Kidney epithelial cell (primary cell): ENCODE measurements around the gene ABCC1. TPM values are rescaled to one million over a fixed set of nuclear protein-coding genes. Genes with fewer than 3 reads are reported as not detected.

Experiments
- DNase-seq: peaks from one replicate; pipeline ENCODE4 v3.0.0-alpha.2; 2010; ENCODE audit warnings: low read depth
- H3K27me3 ChIP-seq: 2 replicates; pipeline ENCODE4 v1.6.0; 2011; ENCODE audit warnings: low read length; ENCODE audit not compliant: control insufficient read depth, insufficient read depth
- H3K36me3 ChIP-seq: 2 replicates; pipeline ENCODE4 v1.5.1; 2011; ENCODE audit warnings: low read length; ENCODE audit not compliant: control insufficient read depth, insufficient read depth
- H3K4me3 ChIP-seq: 2 replicates; pipeline ENCODE4 v1.5.1; 2011; ENCODE audit warnings: low read depth, mild to moderate bottlenecking, control low read depth, low read length
- CTCF ChIP-seq: IDR thresholded peaks from 2 replicates; pipeline ENCODE4 v1.5.1; 2011; ENCODE audit warnings: mild to moderate bottlenecking, moderate library complexity, low read length, control low read depth, inconsistent platforms; ENCODE audit not compliant: insufficient read depth, poor library complexity, severe bottlenecking
- total RNA-seq: library from RNA; depleted of rRNA; stranded (reverse); fragments of >200 nt; gene quantifications from 2 replicates; pipeline ENCODE4 v1.2.3, GENCODE V29; 2015

Gene ABCC1
- total RNA-seq, 1 donor from 2014 or later, result 24.9 TPM

DNA sequence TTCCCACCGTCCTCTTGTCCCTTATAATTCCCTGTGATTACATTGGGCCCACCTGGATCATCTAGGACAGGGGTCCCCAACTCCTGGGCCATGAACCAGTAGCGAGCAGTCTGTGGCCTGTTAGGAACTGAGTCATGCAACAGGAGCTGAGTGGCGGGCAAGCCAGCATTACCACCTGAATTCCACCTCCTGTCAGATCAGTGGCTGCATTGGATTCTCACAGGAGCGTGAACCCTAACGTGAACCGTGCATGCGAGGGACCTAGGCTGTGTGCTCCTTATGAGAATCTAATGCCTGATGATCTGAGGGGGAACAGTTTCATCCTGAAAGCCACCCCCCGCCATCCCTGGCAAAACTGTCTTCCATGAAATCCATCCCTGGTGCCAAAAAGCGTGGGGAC is 36.8 kb downstream of the ABCC1 start:
- no peak for TF ChIP-seq CTCF
- no peaks in the 10 kb centered on the region for H3K36me3 ChIP-seq

GRCh38 chr16:15988268-15989013 is 39.0 kb downstream of the ABCC1 start:
- Histone ChIP-seq H3K4me3 (no peak overlapping the region), H3K27me3 (no peaks in the 10 kb centered on the region), H3K36me3 (no peaks in the 10 kb centered on the region)
- DNase-seq, result no peak
- TF ChIP-seq CTCF, result no peak

More for the DNA sequence above, 36.8 kb downstream of the ABCC1 start:
- no peaks in the 10 kb centered on the region for H3K27me3 ChIP-seq
- H3K4me3 ChIP-seq, result no peak overlapping the region
- DNase-seq, result no peak

GRCh38 chr16:15990902-15991301 is 41.5 kb downstream of the ABCC1 start:
- no peak for TF ChIP-seq CTCF
- H3K36me3 ChIP-seq, result no peaks in the 10 kb centered on the region
- no peak for DNase-seq

GRCh38 chr16:15993128-15993527 is 43.7 kb downstream of the ABCC1 start:
- Histone ChIP-seq H3K27me3 (no peaks in the 10 kb centered on the region), H3K36me3 (no peaks in the 10 kb centered on the region), H3K4me3 (no peak overlapping the region)
- DNase-seq, result no peak
- no peak for TF ChIP-seq CTCF

More at GRCh38 chr16:15990902-15991301, 41.5 kb downstream of the ABCC1 start:
- H3K4me3 ChIP-seq, result no peak overlapping the region
- H3K27me3 ChIP-seq, result no peaks in the 10 kb centered on the region

DNA sequence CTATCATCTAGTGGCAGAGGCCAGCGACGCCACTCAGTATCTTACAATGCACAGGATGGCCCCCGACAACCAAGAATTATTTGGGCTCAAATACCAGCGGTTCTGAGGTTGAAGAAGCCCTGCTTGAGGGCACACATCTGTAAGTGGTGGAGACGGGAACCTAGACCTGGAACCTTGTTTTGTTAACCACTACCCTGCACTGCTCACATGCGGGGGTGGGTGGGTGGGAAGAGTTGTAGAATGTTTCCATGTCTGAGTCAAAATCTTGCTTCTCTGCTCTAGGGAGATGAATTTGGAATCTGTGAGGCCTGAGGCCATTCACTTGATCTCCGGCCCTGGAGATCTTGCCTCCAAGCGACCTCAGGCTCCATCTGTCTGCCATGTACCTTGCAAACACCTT is 44.1 kb downstream of the ABCC1 start:
- Histone ChIP-seq H3K27me3 (no peaks in the 10 kb centered on the region), H3K4me3 (no peak overlapping the region), H3K36me3 (no peaks in the 10 kb centered on the region)
- TF ChIP-seq CTCF, result no peak
- no peak for DNase-seq
